Stimulated activated CD4-positive, alpha-beta T cell treated with anti-CD3 and anti-CD28 coated beads, Interleukin-4, amount 100 ng/mL, for 4 hours (primary cell): ENCODE measurements around the gene ORM2.
"Not testable (repeated sequence)": the region's sequence is repeated elsewhere in the genome, so short reads cannot be mapped to it uniquely, and the experiment has no call there.

Experiments
- DNase-seq, 2 experiments: peaks; one replicate each; pipeline ENCODE4 v3.0.0-alpha.2; 2020

Gene ORM2

DNA sequence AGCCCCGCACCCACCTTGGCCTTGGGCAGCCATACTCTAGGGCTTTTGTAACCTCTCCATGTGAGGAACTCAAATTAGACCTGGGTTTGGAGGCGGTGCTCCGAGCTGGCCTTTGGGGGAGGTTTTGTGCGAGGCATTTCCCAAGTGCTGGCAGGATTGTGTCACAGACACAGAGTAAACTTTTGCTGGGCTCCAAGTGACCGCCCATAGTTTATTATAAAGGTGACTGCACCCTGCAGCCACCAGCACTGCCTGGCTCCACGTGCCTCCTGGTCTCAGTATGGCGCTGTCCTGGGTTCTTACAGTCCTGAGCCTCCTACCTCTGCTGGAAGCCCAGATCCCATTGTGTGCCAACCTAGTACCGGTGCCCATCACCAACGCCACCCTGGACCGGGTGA lies at the start of gene ORM2:
ORM2 (plus strand) TSS at position 245 of the 398 bp plus-strand sequence; CDS start at position 281, 36 bp downstream.
- not testable (repeated sequence) for DNase-seq

GRCh38 chr9:114280636-114281472 lies 48.8 kb upstream of the ORM2 start:
- DNase-seq: no peak

- no peak for DNase-seq
Observed at GRCh38 chr9:114281473-114282103, 48.1 kb upstream of the ORM2 start.

GRCh38 chr9:114282104-114282485 lies 47.6 kb upstream of the ORM2 start:
- DNase-seq: no peak

- no peak for DNase-seq
Observed at GRCh38 chr9:114282507-114282906, 47.2 kb upstream of the ORM2 start.

DNA sequence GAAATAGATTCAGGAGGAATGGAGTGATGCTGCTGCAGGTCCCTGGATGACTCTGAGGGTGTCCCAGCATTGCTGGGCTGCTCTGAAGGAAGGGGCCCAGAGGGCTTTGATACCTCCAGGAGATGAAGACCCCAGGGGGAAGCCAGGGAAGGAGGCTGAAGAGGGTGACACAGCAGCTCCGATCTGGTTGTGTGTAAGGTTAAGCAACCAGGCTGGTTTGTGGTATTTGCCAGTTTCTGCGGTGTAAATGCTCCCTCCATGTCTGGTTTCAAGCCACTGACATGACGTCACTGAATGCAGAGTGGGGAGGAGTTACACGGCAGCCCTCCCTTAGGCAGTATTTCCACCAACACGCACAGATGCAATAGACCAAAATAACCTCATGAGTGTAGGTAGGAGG lies 46.7 kb upstream of the ORM2 start:
- no peak for DNase-seq

DNA sequence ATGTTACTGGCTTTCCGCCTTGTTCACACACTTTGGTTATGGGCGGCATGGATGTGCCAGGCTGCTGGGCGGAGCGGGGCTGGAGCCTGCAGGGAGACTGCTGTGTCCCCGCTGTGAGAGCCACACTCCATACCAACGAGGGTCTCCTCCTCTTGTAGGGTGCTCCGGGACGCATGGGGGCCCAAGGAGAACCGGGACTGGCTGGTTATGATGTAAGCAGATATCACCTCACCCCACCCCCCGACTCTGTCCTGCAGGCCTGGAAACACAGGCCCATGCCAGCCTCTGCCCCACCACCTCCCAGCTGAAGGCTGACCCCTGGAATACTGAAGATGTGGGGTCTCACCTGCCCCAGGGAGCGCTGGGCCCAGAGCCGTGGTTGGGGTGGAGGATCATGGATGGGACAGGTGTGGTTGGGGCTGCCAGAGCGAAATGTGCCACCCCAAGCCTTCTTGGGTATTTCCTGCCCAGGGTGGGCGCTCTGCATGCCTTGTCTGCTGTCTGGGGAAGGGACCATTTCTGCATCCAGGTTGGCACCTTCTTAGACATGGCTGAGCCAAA lies 46.0 kb upstream of the ORM2 start:
- DNase-seq: no peak

DNA sequence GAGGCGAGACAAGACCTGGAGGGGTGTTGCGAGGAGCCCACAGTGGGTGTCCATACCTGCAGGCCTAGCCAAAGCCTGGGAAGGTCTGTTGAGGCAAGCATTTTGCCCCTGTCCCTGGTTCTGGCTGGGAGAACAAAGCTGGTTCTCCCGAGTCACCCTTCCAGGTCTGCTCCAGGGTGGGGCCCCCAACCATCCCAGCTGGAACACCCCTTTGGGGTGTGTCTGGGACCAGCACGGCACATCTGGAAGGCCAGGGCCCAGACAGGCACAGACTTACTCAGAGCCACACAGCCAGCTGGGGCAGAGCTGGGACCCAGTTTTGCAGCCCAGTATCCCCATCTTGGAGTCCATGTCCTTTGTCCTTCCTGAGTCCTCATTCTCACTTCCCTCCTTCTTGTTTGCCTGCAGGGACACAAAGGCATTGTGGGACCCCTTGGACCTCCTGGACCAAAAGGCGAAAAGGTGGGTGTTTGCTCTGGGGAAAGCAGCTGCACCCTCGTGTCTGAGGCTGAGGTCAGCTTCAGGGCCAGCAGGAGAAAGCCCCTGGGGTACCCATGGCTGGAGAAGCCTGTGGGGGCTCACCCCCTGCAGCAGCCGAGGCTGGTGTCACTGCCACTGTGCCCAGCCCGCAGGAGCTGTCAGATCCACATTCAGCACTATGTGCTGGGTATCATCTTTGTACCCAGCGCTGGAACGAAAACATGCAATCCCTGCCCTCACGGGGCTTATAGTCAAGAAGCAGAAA lies 45.2 kb upstream of the ORM2 start:
- no peak for DNase-seq

GRCh38 chr9:114285166-114285867 lies 44.4 kb upstream of the ORM2 start:
- no peak for DNase-seq

GRCh38 chr9:114286146-114286679 lies 43.5 kb upstream of the ORM2 start:
- no peak for DNase-seq

GRCh38 chr9:114287001-114287762 lies 42.5 kb upstream of the ORM2 start:
- peak in 1 of 2 experiments; percentile 1 for DNase-seq

DNA sequence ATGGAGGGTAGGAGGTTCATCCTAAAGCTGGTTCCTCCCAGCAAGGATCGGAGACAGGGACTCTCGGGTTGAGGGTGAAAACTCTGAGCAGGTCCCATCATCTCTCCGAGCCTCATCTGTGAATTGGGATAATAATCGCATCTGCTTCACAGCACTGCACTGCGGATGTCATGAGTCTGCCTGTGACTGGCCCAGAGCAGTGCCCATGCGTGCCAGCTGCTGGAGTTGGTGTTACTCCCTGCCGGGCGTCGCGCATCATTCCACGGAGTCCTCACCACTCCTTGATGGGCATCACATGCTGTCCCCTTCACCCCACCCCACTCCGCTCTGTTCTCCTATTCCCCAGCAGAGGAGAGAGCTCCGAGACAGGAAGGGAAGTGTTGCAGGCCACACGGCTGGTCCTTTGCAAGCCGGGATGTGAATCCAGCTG lies 41.9 kb upstream of the ORM2 start:
- no peak for DNase-seq

DNA sequence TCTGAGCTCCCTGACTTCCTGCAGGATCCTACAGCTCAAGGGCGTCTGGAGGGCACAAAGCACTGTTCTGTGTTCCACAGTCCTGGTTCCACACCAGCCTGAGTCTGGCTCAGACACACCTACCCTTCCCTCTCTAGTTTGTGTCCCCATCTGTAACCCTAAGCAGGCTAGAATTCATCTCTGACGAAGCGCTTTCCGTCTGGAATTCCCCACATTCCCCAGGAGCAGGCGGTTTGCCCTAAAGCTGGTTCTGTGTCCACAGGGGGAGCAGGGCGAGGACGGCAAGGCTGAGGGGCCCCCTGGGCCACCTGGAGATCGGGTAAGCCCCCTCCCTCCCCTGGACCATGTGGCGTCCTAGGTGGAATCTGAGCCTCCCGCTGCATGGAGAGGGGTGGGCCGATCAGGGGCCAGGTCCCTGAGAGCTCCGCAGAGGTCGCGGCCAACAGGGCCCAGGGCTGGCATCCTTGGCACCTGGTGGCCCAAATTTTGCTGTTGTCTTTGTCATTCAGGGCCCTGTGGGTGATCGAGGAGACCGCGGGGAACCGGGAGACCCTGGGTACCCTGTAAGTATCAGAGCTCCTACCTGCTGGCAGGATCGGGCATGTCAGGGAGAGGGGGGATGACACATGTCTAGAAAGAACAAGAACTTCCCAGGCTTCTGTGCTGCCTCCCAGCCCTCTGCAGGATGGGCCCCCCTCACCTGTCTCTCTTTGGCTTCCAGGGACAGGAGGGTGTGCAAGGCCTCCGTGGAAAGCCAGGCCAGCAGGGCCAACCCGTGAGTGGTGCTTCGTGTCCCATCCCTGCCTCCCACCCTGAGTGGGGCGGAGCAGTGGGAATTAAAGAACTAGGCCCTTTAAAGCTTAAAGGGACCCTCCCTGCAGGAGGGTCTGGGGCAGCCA lies 41.2 kb upstream of the ORM2 start:
- peak in 1 of 2 experiments; percentile 0 for DNase-seq

DNA sequence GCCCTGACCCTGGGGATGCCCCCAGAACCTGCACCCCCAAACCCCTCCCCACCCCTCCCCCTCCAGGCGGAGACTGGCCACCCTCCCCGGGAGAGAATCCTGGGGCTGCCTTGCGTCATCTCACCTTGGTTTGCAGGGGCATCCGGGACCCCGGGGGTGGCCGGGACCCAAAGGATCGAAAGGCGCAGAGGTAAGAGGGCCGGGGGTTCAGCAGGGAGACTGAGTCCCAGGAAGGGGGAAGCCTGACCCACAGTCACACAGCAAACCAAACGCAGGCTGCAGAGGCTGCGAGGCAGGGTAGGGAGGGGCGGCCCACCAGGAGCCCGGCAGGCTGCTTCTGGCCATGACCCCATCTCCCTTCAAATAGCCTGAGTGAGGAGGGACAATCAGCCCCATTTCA lies 40.6 kb upstream of the ORM2 start:
- peak in 1 of 2 experiments; percentile 0 for DNase-seq

GRCh38 chr9:114289571-114290481 lies 39.8 kb upstream of the ORM2 start:
- DNase-seq: peak in 1 of 2 experiments; percentile 0

DNA sequence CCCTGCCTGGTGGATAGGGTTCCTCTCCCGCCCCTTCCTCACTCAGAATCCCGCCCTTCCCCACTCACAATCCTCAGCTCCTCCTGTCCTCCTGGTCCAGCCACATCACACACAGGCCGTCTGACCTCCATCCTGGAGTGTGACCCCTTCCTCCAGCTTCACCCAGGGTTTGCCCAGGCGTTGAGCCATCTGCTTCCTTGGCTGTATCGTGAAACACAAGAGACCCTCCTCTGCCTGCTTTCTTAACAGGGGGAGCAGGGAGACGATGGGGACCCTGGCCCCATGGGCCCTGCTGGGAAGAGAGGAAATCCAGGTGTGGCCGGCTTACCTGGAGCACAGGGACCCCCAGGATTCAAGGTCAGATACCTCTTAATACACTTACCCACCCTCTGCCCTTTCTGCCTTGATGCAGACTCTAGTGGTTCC lies 39.1 kb upstream of the ORM2 start:
- DNase-seq: no peak

DNA sequence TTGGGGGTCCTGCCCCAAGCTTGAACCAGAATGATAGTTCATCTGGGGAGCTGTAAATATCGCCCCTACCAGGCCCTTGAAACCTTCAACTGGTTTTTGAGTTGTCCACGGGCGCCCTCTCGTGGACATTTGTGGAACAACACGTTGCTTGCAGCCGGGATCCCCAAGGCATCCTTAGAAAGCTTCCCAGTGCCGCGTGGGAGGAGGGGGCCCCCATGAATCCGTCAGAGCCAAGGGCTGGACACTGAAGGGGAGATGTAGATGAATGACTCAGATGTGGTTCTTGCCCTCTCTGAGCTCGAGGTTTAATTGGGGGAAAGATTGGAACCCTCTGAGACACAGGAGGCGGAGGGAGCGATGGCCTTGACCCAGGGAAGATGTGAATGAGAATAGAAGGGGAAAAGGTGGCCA lies 38.6 kb upstream of the ORM2 start:
- DNase-seq: peak; percentile 52 to 67

GRCh38 chr9:114291886-114292590 lies 37.6 kb upstream of the ORM2 start:
- no peak for DNase-seq

GRCh38 chr9:114294664-114295063 lies 35.0 kb upstream of the ORM2 start:
- no peak for DNase-seq
